MM.1S (cell line): ENCODE measurements around the gene NDUFB11.

Experiments
- DNase-seq: peaks from one replicate; pipeline ENCODE4 v3.0.0-alpha.2; 2015
- H2AFZ ChIP-seq: fragments of 300-600 bp; sonication (generic); 2 replicates; pipeline ENCODE4 v1.6.0; 2016; ENCODE audit warnings: antibody characterized with exemption, low read length
- H3F3A ChIP-seq: fragments of 300-600 bp; sonication (generic); 2 replicates; pipeline ENCODE4 v1.6.1; 2016; ENCODE audit warnings: mild to moderate bottlenecking, antibody characterized with exemption, low read length, moderate library complexity, mixed read lengths; ENCODE audit not compliant: insufficient read depth
- H3K27ac ChIP-seq: fragments of 300-600 bp; sonication (generic); 2 replicates; pipeline ENCODE4 v1.5.1; 2016; ENCODE audit warnings: mild to moderate bottlenecking, low read length
- H3K27me3 ChIP-seq: fragments of 300-600 bp; sonication (generic); replicated peaks from 2 replicates; pipeline ENCODE4 v1.6.0; 2016; ENCODE audit warnings: low read length; ENCODE audit not compliant: insufficient read depth
- H3K36me3 ChIP-seq: fragments of 300-600 bp; sonication (generic); replicated peaks from 2 replicates; pipeline ENCODE4 v1.6.1; 2016; ENCODE audit warnings: mild to moderate bottlenecking, low read length, mixed read lengths; ENCODE audit not compliant: insufficient read depth
- H3K4me1 ChIP-seq: fragments of 300-600 bp; sonication (generic); 2 replicates; pipeline ENCODE4 v1.6.1; 2016; ENCODE audit warnings: low read length, mixed read lengths
- H3K4me2 ChIP-seq: fragments of 300-600 bp; sonication (generic); 2 replicates; pipeline ENCODE4 v1.6.0; 2016; ENCODE audit warnings: low read depth, low read length
- H3K4me3 ChIP-seq: fragments of 300-600 bp; sonication (generic); 2 replicates; pipeline ENCODE4 v1.5.1; 2016; ENCODE audit warnings: low read length, mixed read lengths
- H3K79me2 ChIP-seq: fragments of 300-600 bp; sonication (generic); 2 replicates; pipeline ENCODE4 v1.6.1; 2016; ENCODE audit warnings: mixed run types, low read length, mixed read lengths
- H3K9ac ChIP-seq: fragments of 300-600 bp; sonication (generic); 2 replicates; pipeline ENCODE4 v1.6.1; 2016; ENCODE audit warnings: low read length, mixed read lengths
- H3K9me2 ChIP-seq: fragments of 300-600 bp; sonication (generic); replicated peaks from 2 replicates; pipeline ENCODE4 v1.6.1; 2016; ENCODE audit warnings: mild to moderate bottlenecking, low read length, mixed read lengths; ENCODE audit not compliant: insufficient read depth
- H3K9me3 ChIP-seq: fragments of 300-600 bp; sonication (generic); replicated peaks from 2 replicates; pipeline ENCODE4 v1.6.1; 2016; ENCODE audit warnings: mild to moderate bottlenecking, low read length, mixed read lengths; ENCODE audit not compliant: insufficient read depth
- H4K20me1 ChIP-seq: fragments of 300-600 bp; sonication (generic); 2 replicates; pipeline ENCODE4 v1.6.1; 2016; ENCODE audit warnings: mild to moderate bottlenecking, low read length, moderate library complexity, mixed read lengths; ENCODE audit not compliant: insufficient read depth
- CTCF ChIP-seq: fragments of 300-600 bp; sonication (generic); IDR thresholded peaks from 2 replicates; pipeline ENCODE4 v1.5.1; 2016; ENCODE audit warnings: antibody characterized with exemption, low read length, mixed read lengths
- EZH2 ChIP-seq: fragments of 300-600 bp; sonication (generic); optimal IDR thresholded peaks from 2 replicates; pipeline ENCODE3; 2017; ENCODE audit warnings: low read depth, mild to moderate bottlenecking, antibody characterized with exemption, low read length, mixed read lengths
- EZH2phosphoT487 ChIP-seq: fragments of 300-600 bp; sonication (generic); IDR thresholded peaks from 2 replicates; pipeline ENCODE4 v1.6.1; 2018; ENCODE audit warnings: antibody characterized with exemption, low read length

Gene NDUFB11

DNA sequence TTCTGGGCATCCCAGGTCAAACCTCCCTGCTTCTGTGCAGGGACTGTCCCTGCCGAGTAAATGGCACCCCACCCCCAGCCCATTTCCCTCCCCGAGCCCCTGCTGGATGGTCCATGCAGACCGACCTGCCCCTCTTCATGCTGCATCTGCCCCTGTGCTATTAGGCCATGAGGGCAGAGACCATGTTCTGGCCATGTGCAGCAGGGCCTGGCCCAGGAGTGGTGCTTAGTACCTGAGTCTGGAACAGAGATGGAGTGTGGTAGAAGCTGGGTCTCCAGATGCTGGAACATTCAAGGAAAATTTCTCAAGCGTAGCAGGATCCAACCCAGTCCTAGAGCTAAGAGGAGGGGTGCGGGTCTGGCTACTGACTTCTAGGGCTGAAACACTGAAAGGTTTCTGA lies 33.8 kb upstream of the NDUFB11 start:
- Histone ChIP-seq H3K27ac (no peak overlapping the region), H3K9me3 (no peaks in the 10 kb centered on the region), H3K79me2 (no peaks in the 10 kb centered on the region), H3F3A (no peaks in the 10 kb centered on the region), H3K4me3 (no peak overlapping the region), H2AFZ (no peak overlapping the region), H3K4me1 (no peaks in the 10 kb centered on the region), H4K20me1 (no peaks in the 10 kb centered on the region), H3K9me2 (no peaks in the 10 kb centered on the region), H3K27me3 (no peaks in the 10 kb centered on the region), H3K4me2 (no peak overlapping the region), H3K36me3 (no peaks in the 10 kb centered on the region), H3K9ac (no peak overlapping the region)
- TF ChIP-seq CTCF = no peak
- no peak for DNase-seq

DNA sequence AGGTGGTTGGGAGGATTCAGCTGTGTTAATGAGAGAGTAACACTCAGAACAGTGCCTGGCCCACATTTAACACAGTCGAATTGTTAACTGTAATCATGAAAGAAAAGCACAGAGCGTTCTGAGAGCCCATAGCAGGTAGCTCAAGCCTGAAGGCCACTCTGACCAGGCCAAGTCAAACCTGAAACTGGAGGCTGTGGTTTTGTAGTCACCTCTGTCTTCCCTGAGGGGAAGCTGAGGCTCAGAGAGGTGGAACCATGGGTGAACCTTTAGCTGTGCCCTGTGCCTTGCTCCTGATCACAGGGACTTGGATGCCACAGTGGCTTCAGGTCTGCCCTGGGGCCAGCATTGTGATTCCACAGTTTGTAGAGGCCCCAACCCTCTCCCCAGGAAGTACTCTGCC lies 32.6 kb upstream of the NDUFB11 start:
- H3K79me2 ChIP-seq = no peaks in the 10 kb centered on the region
- DNase-seq = no peak
- H3K27me3 ChIP-seq = no peaks in the 10 kb centered on the region
- TF ChIP-seq CTCF (no peak), EZH2phosphoT487 (no peak), EZH2 (no peak)
- no peak overlapping the region for H2AFZ ChIP-seq
- H3K27ac ChIP-seq = no peak overlapping the region
- no peaks in the 10 kb centered on the region for H4K20me1 ChIP-seq
- no peaks in the 10 kb centered on the region for H3K9me2 ChIP-seq
- H3K4me3 ChIP-seq = no peak overlapping the region
- no peaks in the 10 kb centered on the region for H3K9me3 ChIP-seq
- H3K36me3 ChIP-seq = no peaks in the 10 kb centered on the region
- no peak overlapping the region for H3K9ac ChIP-seq
- no peaks in the 10 kb centered on the region for H3K4me1 ChIP-seq
- no peak overlapping the region for H3K4me2 ChIP-seq
- no peaks in the 10 kb centered on the region for H3F3A ChIP-seq

DNA sequence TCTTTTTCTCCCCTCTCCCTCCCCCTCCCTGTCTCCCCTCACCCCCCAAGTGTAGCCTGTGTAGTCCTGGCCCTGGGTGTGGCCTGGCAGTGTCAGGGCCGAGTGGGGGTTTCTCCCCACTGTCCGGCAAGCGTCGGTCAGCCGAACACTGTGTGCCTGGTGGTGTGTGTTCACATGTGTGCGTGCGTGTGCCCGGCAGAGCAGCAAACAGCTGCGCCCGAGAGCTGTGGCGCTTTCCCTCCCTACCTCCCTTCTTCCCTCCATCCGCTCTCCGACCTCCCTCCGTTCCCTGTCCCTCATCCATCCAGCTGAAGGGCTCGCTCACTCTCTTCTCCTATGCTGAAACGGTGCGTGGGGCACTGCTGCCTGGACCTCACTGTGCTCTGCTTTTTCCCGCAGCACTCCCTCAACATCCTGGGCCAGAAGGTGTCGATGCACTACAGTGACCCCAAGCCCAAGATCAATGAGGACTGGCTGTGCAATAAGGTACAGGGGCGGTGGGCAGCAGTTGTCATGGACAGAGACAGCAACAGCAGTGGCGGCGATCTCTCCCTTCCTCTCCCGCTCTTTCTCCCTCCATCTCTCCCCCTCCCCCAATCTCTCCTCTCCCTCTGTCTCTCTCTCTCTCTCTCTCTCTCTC lies 31.7 kb upstream of the NDUFB11 start:
- H3K27ac ChIP-seq = no peak overlapping the region
- no peaks in the 10 kb centered on the region for H3K9me3 ChIP-seq
- no peak overlapping the region for H2AFZ ChIP-seq
- H3F3A ChIP-seq = no peaks in the 10 kb centered on the region
- H3K79me2 ChIP-seq = no peaks in the 10 kb centered on the region
- no peaks in the 10 kb centered on the region for H3K27me3 ChIP-seq
- H3K4me1 ChIP-seq = no peaks in the 10 kb centered on the region
- TF ChIP-seq EZH2 (no peak), CTCF (no peak), EZH2phosphoT487 (no peak)
- H3K36me3 ChIP-seq = no peaks in the 10 kb centered on the region
- H4K20me1 ChIP-seq = no peaks in the 10 kb centered on the region
- no peak for DNase-seq
- H3K9me2 ChIP-seq = no peaks in the 10 kb centered on the region
- H3K4me3 ChIP-seq = no peak overlapping the region
- H3K4me2 ChIP-seq = no peak overlapping the region
- no peak overlapping the region for H3K9ac ChIP-seq
